Stimulated activated CD4-positive, alpha-beta T cell treated with anti-CD3 and anti-CD28 coated beads, Interleukin-2, amount 100 ng/mL, for 4 hours (primary cell): ENCODE results near the gene CSTF1.

Source experiments
- DNase-seq: peaks from one replicate; pipeline ENCODE4 v3.0.0-alpha.2; 2020; ENCODE audit warnings: low read depth

The CSTF1 gene

GRCh38 chr20:56392132-56392880 lies at the start of gene CSTF1, which contains the start of gene AURKA:
Gene CSTF1 (plus strand): TSS chr20:56392645. CDS start chr20:56395553, 2,908 bp downstream.
Gene AURKA (minus strand): TSS chr20:56392215. CDS start chr20:56388197, 4,018 bp downstream.
- DNase-seq, result peak; percentile 98

GRCh38 chr20:56342783-56343182 lies 49.7 kb upstream of the CSTF1 start:
- no peak for DNase-seq

- DNase-seq, result no peak
These were observed 48.5 kb upstream of the CSTF1 start for GRCh38 chr20:56343861-56344381.

- DNase-seq, result no peak
These were observed 46.5 kb upstream of the CSTF1 start for GRCh38 chr20:56345911-56346310.

GRCh38 chr20:56347628-56348304 lies 44.7 kb upstream of the CSTF1 start:
- no peak for DNase-seq

GRCh38 chr20:56348305-56348693 lies 44.1 kb upstream of the CSTF1 start:
- no peak for DNase-seq

GRCh38 chr20:56348746-56349145 lies 43.7 kb upstream of the CSTF1 start:
- DNase-seq, result no peak

GRCh38 chr20:56350842-56351241 lies 41.6 kb upstream of the CSTF1 start:
- no peak for DNase-seq

- no peak for DNase-seq
These were observed 39.9 kb upstream of the CSTF1 start for GRCh38 chr20:56352345-56353055.

- DNase-seq, result no peak
These were observed 39.1 kb upstream of the CSTF1 start for GRCh38 chr20:56353356-56353755.

- no peak for DNase-seq
These were observed 34.4 kb upstream of the CSTF1 start for GRCh38 chr20:56358070-56358469.

- DNase-seq, result peak; percentile 69
These were observed 33.7 kb upstream of the CSTF1 start, which contains the start of gene FAM210B for GRCh38 chr20:56358600-56359211. Gene FAM210B (plus strand): TSS chr20:56358974. CDS start chr20:56359006, 32 bp downstream.

- DNase-seq, result no peak
These were observed 33.0 kb upstream of the CSTF1 start for GRCh38 chr20:56359212-56360132.

GRCh38 chr20:56360133-56360907 lies 32.1 kb upstream of the CSTF1 start:
- DNase-seq, result no peak

- DNase-seq, result no peak
These were observed 31.6 kb upstream of the CSTF1 start for GRCh38 chr20:56360908-56361205.

GRCh38 chr20:56361900-56362299 lies 30.5 kb upstream of the CSTF1 start:
- no peak for DNase-seq

GRCh38 chr20:56362833-56363413 lies 29.5 kb upstream of the CSTF1 start:
- no peak for DNase-seq

- DNase-seq, result no peak
These were observed 29.0 kb upstream of the CSTF1 start for GRCh38 chr20:56363491-56363890.

GRCh38 chr20:56368351-56369134 lies 23.9 kb upstream of the CSTF1 start:
- no peak for DNase-seq
